GM12878 (cell line): Measurements from ENCODE around the gene ATG5. TPM values are rescaled to one million over a fixed set of nuclear protein-coding genes. Genes with fewer than 3 reads are reported as not detected.

Experiments
- ATAC-seq: fragments of 200-7000 bp; cut with Tn5 transposase; 3 replicates; pipeline ENCODE4 v1.9.1; 2020; ENCODE audit warnings: mild to moderate bottlenecking, moderate library complexity
- BruUV-seq: library from RNA; stranded (reverse); fragments of 400-500 nt; replicated peaks from 2 replicates; lab custom pipeline; 2021; lab: Mats Ljungman, UMichigan
- CTCF ChIA-PET: fragments of 300-600 bp; sonication (Branson Sonifier 250); formaldehyde crosslinking; extraction: SDS; loops from one replicate; lab custom pipeline; 2021; ENCODE audit warnings: inconsistent platforms; lab: Yijun Ruan, JAX
- POLR2A ChIA-PET: fragments of 350-600 bp; formaldehyde crosslinking; extraction: SDS; loops from one replicate; lab custom pipeline; 2021; ENCODE audit warnings: inconsistent platforms; lab: Charles Lee
- RAD21 ChIA-PET: fragments of 300-600 bp; sonication (Branson Sonifier 250); formaldehyde crosslinking; loops from one replicate; lab custom pipeline; 2023; ENCODE audit warnings: antibody characterized with exemption; ENCODE audit not compliant: unreplicated experiment; lab: Charles Lee
- SMC1A ChIA-PET: fragments of 300-600 bp; sonication (Branson Sonifier 250); formaldehyde crosslinking; loops from one replicate; lab custom pipeline; 2023; ENCODE audit not compliant: unreplicated experiment, uncharacterized antibody; lab: Charles Lee
- DNase-seq: peaks from one replicate; pipeline ENCODE4 v3.0.0-alpha.2; 2011; ENCODE audit warnings: low read depth, low spot score
- FAIRE-seq: peaks from 3 replicates; lab custom pipeline; 2011; peaks lifted over from hg19 to GRCh38; lab: Jason Lieb, UNC
- H2AFZ ChIP-seq: 2 replicates; pipeline ENCODE4 v1.6.0; 2011; ENCODE audit warnings: low read depth, low read length, control low read depth; ENCODE audit not compliant: control insufficient read depth
- H3K27ac ChIP-seq: 2 replicates; pipeline ENCODE4 v1.5.1; 2011; ENCODE audit warnings: control low read depth; ENCODE audit not compliant: control insufficient read depth, insufficient read depth
- H3K27me3 ChIP-seq, 2 experiments: replicated peaks in 1 of 2; 2 replicates each; pipeline versions ENCODE4 v1.6.0 to v1.6.1; 2011; ENCODE audit warnings: low read length in 1 of 2; ENCODE audit not compliant: control insufficient read depth in 2 of 2, insufficient read depth in 2 of 2
- H3K36me3 ChIP-seq, 2 experiments: 2 replicates each; pipeline ENCODE4 v1.5.1; 2011; ENCODE audit warnings: low read length in 1 of 2; ENCODE audit not compliant: control insufficient read depth in 2 of 2, insufficient read depth in 2 of 2
- H3K4me1 ChIP-seq: 2 replicates; pipeline ENCODE4 v1.6.1; 2011; ENCODE audit warnings: mild to moderate bottlenecking, low read length, moderate library complexity, mixed read lengths; ENCODE audit not compliant: control insufficient read depth, insufficient read depth
- H3K4me2 ChIP-seq: 2 replicates; pipeline ENCODE4 v1.6.0; 2011; ENCODE audit warnings: control low read depth; ENCODE audit not compliant: control insufficient read depth, insufficient read depth
- H3K4me3 ChIP-seq: fragments of 200-600 bp; sonication (generic); 2 replicates; pipeline ENCODE4 v1.5.1; 2016
- H3K79me2 ChIP-seq: 2 replicates; pipeline ENCODE4 v1.6.0; 2011; ENCODE audit warnings: low read length; ENCODE audit not compliant: control insufficient read depth, insufficient read depth
- H3K9ac ChIP-seq: 2 replicates; pipeline ENCODE4 v1.8.0; 2011; ENCODE audit warnings: low read length, control low read depth, mixed read lengths; ENCODE audit not compliant: control insufficient read depth, insufficient read depth
- H3K9me3 ChIP-seq: replicated peaks from 3 replicates; pipeline ENCODE4 v1.5.1; 2011; ENCODE audit warnings: mild to moderate bottlenecking, low read length; ENCODE audit not compliant: control insufficient read depth, insufficient read depth
- H4K20me1 ChIP-seq: 2 replicates; pipeline ENCODE4 v1.6.0; 2011; ENCODE audit not compliant: control insufficient read depth, insufficient read depth
- BCL11A ChIP-seq: IDR thresholded peaks from 2 replicates; pipeline ENCODE4 v1.6.1; 2011; ENCODE audit warnings: low read depth, low read length
- CBX3 ChIP-seq: fragments of 200-600 bp; sonication (generic); IDR thresholded peaks from 2 replicates; pipeline ENCODE4 v1.6.1; 2016; ENCODE audit warnings: low read depth, borderline replicate concordance
- CBX5 ChIP-seq: sonication (generic); IDR thresholded peaks from 2 replicates; pipeline ENCODE4 v1.6.1; 2016; ENCODE audit warnings: low read depth, moderate library complexity, mild to moderate bottlenecking, inconsistent platforms
- CHD1 ChIP-seq: IDR thresholded peaks from 2 replicates; pipeline ENCODE4 v1.6.1; 2012; ENCODE audit warnings: low read depth, low read length, improper control_type of control experiment
- E2F8 ChIP-seq: fragments of 450-650 bp; IDR thresholded peaks from 2 replicates; pipeline ENCODE4 v1.6.1; 2018; ENCODE audit warnings: mild to moderate bottlenecking, low read depth, moderate library complexity; ENCODE audit not compliant: partially characterized antibody
- EGR1 ChIP-seq, 2 experiments: IDR thresholded peaks; 1 replicate in 1 of 2; 2 replicates in 1 of 2; pipeline ENCODE4 v1.6.1; 2011 to 2012; ENCODE audit warnings: low read depth in 2 of 2, low read length in 2 of 2, borderline replicate concordance in 1 of 2, mild to moderate bottlenecking in 1 of 2, moderate library complexity in 1 of 2
- KLF5 ChIP-seq: fragments of 450-650 bp; IDR thresholded peaks from 2 replicates; pipeline ENCODE4 v1.6.1; 2014; ENCODE audit warnings: mild to moderate bottlenecking; ENCODE audit not compliant: partially characterized antibody
- POLR2A ChIP-seq: IDR thresholded peaks from 2 replicates; pipeline ENCODE4 v1.6.1; 2011; ENCODE audit warnings: low read depth, mild to moderate bottlenecking, low read length
- SREBF2 ChIP-seq: IDR thresholded peaks from 2 replicates; pipeline ENCODE4 v1.6.1; 2012; ENCODE audit warnings: mild to moderate bottlenecking, low read length
- ZSCAN29 ChIP-seq: fragments of 450-650 bp; IDR thresholded peaks from 2 replicates; pipeline ENCODE4 v1.6.1; 2017; ENCODE audit warnings: mild to moderate bottlenecking, moderate library complexity
- WGBS: methylation state at CpG from one replicate; pipeline ENCODE4 v1.1.6; 2016; ENCODE audit warnings: low lambda C conversion rate; ENCODE audit not compliant: insufficient replicate concordance, insufficient coverage; ENCODE audit errors: missing lambda C conversion rate; 5-methylcytosine and 5-hydroxymethylcytosine counted together
- in situ Hi-C: fragments of 300-500 bp; cut with MboI; formaldehyde crosslinking; loops from 9 replicates; pipeline ENCODE4 v1.14.3; 2018; ENCODE audit warnings: mixed read lengths
- intact Hi-C: fragments of 100-400 bp; cut with micrococcal nuclease; formaldehyde crosslinking; loops from one replicate; pipeline ENCODE4 v1.14.2; 2022; ENCODE audit not compliant: unreplicated experiment
- polyA plus RNA-seq, 11 experiments: library from polyadenylated mRNA; depleted of rRNA in 4 of 11; unstranded in 6 of 11; stranded (reverse) in 5 of 11; fragments of >200 nt; fragmentation: Nextera tagmentation in 4 of 11; fragmentation: Illumina TruSeq in 1 of 11; extraction: Ambion mirVana in 4 of 11; extraction: Trizol in 1 of 11; gene quantifications; 1 replicate in 1 of 11; 2 replicates in 10 of 11; pipeline versions ENCODE4 v1.2.1 to v1.2.3, GENCODE V29; 2011 to 2016; ENCODE audit warnings: inconsistent platforms in 2 of 11, missing spikeins in 2 of 11, low read depth in 1 of 11
- total RNA-seq, 4 experiments: library from RNA; depleted of rRNA in 3 of 4; stranded (reverse); fragments of >200 nt in 3 of 4; fragmentation: Illumina TruSeq in 1 of 4; extraction: Trizol in 1 of 4; gene quantifications; 2 replicates each; pipeline versions ENCODE4 v1.2.1 to v1.2.3, GENCODE V29; 2013 to 2021

The ATG5 gene
- total and polyA plus RNA-seq, 10 of the 15 experiments (the other 5 are each of a cell fraction or from before 2014, with no cell fraction given) = 12.9 to 51.8 (median 23.9) TPM

- Histone ChIP-seq H3K4me2 (no peak overlapping the region), H3K27ac (no peak overlapping the region), H3K4me1 (peaks cover 44% of the 10 kb centered on the region), H4K20me1 (no peaks in the 10 kb centered on the region), H3K9ac (no peak overlapping the region), H2AFZ (no peak overlapping the region), H3K79me2 (no peaks in the 10 kb centered on the region), H3K36me3 (no peaks in the 10 kb centered on the region), H3K27me3 (no peaks in the 10 kb centered on the region)
- RAD21 ChIA-PET = interaction anchor here (0.8 to 9.2 kb wide), 4 partner anchors 9 to 26 kb away, joined by 3 to 90 read pairs (median 46); no protein-coding TSS in a partner anchor
- POLR2A ChIA-PET = interaction anchor here (1.0 to 1.4 kb wide), 2 partner anchors 13 to 14 kb away, joined by 3 to 9 read pairs; no protein-coding TSS in a partner anchor
- DNase-seq (no peak), FAIRE-seq (no peak), ATAC-seq (no peak)
- intact Hi-C loops (loop anchor here (5.0 kb wide), 1 partner anchor 53 kb away; no protein-coding TSS in a partner anchor), in situ Hi-C loops (loop anchor here (10.0 kb wide), 1 partner anchor 65 kb away; no protein-coding TSS in a partner anchor)
- WGBS = 83% methylated on average over 5 of the region's 5 CpGs
- SMC1A ChIA-PET = interaction anchor here (0.8 to 12.7 kb wide), 9 partner anchors 13 to 80 kb away, joined by 3 to 217 read pairs (median 6); no protein-coding TSS in a partner anchor
- CTCF ChIA-PET = interaction anchor here (1.0 to 10.0 kb wide), 6 partner anchors 11 to 738 kb away, joined by 3 to 85 read pairs (median 6); no protein-coding TSS in a partner anchor
- TF ChIP-seq SREBF2 = no peak
- TF ChIP-seq CHD1 = no peak
- no peak for TF ChIP-seq KLF5
- TF ChIP-seq, all 136 proteins: peak for 0
- no TSS peak for BruUV-seq
- Histone ChIP-seq H3K9me3 (no peaks in the 10 kb centered on the region; the same call in 2 of the 3 replicates), H3K4me3 (no peak overlapping the region)
Observed at GRCh38 chr6:106169517-106169916, 156.0 kb downstream of the ATG5 start.

GRCh38 chr6:106168097-106168888 is 157.3 kb downstream of the ATG5 start:
- POLR2A ChIA-PET = interaction anchor here (1.0 to 1.5 kb wide), 7 partner anchors 10 to 81 kb away, joined by 3 to 9 read pairs (median 3); no protein-coding TSS in a partner anchor
- Histone ChIP-seq H3K9me3 (no peaks in the 10 kb centered on the region; the same call in 2 of the 3 replicates), H4K20me1 (no peaks in the 10 kb centered on the region), H3K4me3 (no peak overlapping the region), H3K4me1 (peaks cover 56% of the 10 kb centered on the region), H3K4me2 (peak overlapping the region; percentile 53; the same call in 1 of the 2 replicates), H3K27me3 (no peaks in the 10 kb centered on the region), H3K9ac (0 out of 2 replicates have a peak overlapping the region, but pooled peaks have one; percentile 46)
- DNase-seq (no peak), FAIRE-seq (no peak)
- no TSS peak for BruUV-seq
- in situ Hi-C loops = loop anchor here (10.0 kb wide), 1 partner anchor 63 kb away; no protein-coding TSS in a partner anchor
- RAD21 ChIA-PET = interaction anchor here (0.8 to 9.2 kb wide), 7 partner anchors 8 to 78 kb away, joined by 3 to 90 read pairs (median 6); no protein-coding TSS in a partner anchor
- no peak for TF ChIP-seq ZSCAN29
- no peak for TF ChIP-seq CBX5
- no peak for TF ChIP-seq POLR2A
- TF ChIP-seq EGR1 (IDR thresholded peaks at IDR 0.05; ENCODE audit: borderline replicate concordance in 1 of 2, low read depth in 2 of 2, low read length in 2 of 2) = no peak
- no peak for TF ChIP-seq BCL11A
- TF ChIP-seq CBX3 = no peak
- TF ChIP-seq E2F8 = no peak
- TF ChIP-seq, all 136 proteins: peak for 0
- CTCF ChIA-PET = interaction anchor here (0.8 to 10.0 kb wide), 13 partner anchors 8 to 736 kb away, joined by 3 to 85 read pairs (median 4); partner anchors contain the start of gene PRDM1
- SMC1A ChIA-PET = interaction anchor here (0.6 to 12.7 kb wide), 20 partner anchors 9 to 736 kb away, joined by 3 to 217 read pairs (median 5); no protein-coding TSS in a partner anchor
- intact Hi-C loops = loop anchor here (5.0 kb wide), 1 partner anchor 54 kb away; no protein-coding TSS in a partner anchor
- WGBS = 98% methylated on average over 15 of the region's 15 CpGs
- Histone ChIP-seq H3K36me3 (no peaks in the 10 kb centered on the region), H3K27ac (peak overlapping the region; percentile 97), H3K79me2 (no peaks in the 10 kb centered on the region), H2AFZ (no peak overlapping the region)
- no peak for ATAC-seq
